Right hindlimb (tissue), 1 donor: ENCODE data around the gene FNDC3B.
"Not testable (repeated sequence)": the region's sequence is repeated elsewhere in the genome, so short reads cannot be mapped to it uniquely, and the experiment has no call there.

Experiments used
- DNase-seq: peaks from one replicate; pipeline ENCODE4 v3.0.0-alpha.2; 2018

FNDC3B gene

GRCh38 chr3:172222478-172223071 lies 183.2 kb downstream of the FNDC3B start:
- DNase-seq, result no peak

DNA sequence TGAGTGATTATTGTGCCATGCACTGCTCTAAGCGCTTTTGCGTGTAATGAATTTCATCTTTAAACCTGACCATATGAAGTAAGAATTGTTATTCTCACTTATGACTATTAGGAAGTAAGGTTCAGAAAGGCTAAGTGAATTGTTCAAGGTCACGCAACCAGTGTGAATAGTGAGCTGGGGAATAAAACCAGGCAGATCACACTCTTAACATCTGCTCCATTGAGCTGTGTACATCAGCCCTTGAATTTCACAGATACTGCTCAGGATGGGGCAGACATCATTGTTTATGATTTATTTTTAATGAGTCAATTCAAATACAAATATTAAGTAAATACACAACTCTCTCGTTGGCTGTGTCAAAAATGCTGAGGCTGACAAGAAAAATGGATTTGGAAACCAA lies 184.5 kb downstream of the FNDC3B start:
- no peak for DNase-seq

DNA sequence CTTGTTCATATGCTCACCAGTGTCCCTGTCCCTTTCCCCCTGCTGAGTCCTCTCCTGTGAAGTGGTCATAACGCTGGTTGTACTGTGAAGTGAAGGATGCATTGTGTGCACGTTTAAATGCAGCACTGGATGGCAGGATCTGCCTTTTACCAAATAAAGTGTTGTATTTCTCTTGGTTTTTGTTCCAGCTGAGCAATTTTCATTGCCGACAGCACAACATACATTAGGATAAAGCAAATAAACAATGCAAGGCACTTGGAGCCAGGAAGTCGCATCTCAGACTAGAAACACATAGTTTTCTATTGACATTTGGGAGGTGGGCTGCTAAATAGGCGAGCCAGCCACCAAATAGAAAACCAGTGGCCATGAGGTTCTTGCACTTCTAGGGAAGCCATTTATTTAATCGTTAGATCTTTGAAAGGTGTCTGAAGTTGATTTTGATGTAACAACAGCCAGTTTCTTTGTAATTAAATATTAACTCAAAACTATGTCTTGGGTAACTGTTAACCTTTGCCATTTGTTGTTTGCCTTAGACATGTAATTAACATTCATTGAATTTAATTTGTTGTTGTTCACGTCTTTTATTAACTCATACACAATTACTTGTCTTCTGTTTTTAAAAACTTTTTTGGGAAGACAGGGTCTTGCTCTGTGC lies 185.3 kb downstream of the FNDC3B start:
- no peak for DNase-seq

GRCh38 chr3:172225215-172225707 lies 185.9 kb downstream of the FNDC3B start:
- DNase-seq, result no peak

- no peak for DNase-seq
These were observed 187.5 kb downstream of the FNDC3B start for GRCh38 chr3:172226831-172227230.

DNA sequence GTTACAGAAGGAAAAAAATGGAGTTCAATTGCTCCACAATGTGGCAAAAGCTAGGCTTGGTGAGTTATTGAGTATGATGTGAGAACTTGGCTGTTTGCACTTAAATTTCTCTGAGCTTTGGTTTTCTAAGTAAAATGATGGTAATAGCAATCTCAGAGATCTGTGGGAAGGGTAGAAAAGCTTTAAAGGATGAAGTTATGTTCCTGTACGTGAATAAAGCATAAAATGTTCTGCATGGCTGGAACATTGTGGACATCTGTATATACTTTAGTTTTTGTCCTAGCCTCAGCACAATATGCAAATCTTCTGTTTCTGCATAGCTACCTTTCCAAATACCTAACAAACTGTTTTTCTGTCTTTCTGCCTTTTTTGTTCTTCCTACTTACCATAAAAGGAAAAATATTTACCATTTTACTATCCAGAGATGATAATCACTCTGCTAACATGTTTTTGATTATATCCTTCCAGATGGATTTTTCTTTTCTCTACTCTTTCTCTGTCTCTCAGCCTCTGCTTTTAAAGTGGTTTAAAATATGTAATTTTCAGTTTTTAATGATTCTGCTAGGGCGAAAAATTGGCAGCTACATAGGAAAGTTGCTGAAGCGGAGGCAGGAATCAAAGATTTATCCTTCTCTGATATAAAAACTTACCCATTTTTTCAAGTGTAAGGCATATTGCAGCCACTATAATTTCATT lies 188.1 kb downstream of the FNDC3B start:
- DNase-seq, result no peak

GRCh38 chr3:172228036-172228415 lies 188.6 kb downstream of the FNDC3B start:
- DNase-seq, result no peak

DNA sequence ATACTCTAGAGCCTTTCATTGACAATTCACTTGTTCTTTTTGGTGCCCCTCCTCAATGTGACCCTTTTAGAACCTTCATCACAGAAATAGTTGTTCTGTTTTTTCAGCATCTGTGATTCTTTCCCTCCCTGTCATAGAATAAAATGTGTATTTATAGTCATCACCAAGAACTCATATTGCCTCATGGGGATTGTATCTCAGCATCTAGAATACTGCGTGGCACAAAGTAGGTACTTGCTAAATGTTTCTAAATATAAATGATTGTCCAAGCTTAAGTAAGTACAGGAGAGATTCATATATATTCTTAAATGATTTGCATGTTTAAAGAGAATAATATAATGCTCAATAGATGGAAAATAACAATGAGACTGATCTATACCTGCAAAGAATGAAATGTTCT lies 190.1 kb downstream of the FNDC3B start:
- no peak for DNase-seq

- no peak for DNase-seq
These were observed 192.0 kb downstream of the FNDC3B start for GRCh38 chr3:172231318-172231901.

GRCh38 chr3:172232579-172233212 lies 193.3 kb downstream of the FNDC3B start:
- DNase-seq, result no peak

DNA sequence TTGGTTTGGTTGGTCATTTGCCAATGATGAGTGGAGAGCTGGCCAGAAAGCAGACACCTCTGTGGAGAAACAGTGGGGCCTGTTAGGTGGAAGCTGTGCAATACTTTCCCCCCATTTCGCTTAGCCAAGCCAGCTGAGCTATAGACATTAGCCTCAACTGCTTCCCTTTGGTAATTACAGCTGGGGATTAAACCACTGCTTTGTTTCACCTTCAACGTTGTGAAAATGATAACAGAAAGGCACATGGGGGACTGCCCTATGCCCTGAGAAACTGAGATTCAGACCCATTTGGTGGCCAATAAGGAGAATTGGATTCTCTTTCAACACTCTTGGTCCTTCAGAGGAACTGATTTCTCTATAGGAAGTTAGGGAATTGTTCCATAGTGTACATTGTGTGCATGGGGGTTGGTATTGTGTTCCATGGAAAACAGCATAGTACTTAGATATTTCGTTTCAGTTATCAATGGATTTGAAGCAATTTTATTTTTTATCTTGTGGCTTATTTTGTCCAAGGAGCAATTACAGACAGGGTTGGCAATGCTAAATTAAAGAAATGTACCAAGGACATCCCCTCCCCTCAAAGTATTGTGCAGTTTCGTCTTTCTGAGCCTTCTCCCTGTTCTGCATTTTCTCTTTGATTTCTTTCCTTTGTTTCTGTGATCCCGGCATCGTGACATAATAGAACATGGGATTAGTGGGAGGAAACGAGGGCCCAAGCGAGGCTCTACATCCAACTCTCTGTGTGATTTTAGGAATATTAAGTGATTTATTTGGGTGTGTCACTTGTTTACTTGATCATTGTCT lies 194.3 kb downstream of the FNDC3B start:
- no peak for DNase-seq

DNA sequence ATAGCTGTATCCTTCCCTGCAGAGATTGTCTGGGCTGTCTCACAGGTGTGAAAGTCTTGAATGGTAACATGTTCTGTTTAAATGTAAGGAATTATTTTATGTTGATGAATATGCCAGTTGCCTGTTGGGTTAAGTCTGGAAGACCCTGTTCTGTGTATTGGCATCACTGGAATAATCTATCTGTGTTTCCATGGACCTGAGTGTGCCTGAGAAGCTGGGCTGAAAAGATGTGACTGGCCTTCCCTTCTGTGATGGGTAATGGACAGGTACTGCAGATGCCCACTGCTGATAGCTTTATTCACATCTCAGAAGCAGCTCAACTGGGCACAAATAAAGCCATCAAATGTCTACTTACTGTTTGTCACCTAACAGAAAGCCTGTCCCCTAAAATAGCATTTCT lies 196.3 kb downstream of the FNDC3B start:
- DNase-seq, result no peak

DNA sequence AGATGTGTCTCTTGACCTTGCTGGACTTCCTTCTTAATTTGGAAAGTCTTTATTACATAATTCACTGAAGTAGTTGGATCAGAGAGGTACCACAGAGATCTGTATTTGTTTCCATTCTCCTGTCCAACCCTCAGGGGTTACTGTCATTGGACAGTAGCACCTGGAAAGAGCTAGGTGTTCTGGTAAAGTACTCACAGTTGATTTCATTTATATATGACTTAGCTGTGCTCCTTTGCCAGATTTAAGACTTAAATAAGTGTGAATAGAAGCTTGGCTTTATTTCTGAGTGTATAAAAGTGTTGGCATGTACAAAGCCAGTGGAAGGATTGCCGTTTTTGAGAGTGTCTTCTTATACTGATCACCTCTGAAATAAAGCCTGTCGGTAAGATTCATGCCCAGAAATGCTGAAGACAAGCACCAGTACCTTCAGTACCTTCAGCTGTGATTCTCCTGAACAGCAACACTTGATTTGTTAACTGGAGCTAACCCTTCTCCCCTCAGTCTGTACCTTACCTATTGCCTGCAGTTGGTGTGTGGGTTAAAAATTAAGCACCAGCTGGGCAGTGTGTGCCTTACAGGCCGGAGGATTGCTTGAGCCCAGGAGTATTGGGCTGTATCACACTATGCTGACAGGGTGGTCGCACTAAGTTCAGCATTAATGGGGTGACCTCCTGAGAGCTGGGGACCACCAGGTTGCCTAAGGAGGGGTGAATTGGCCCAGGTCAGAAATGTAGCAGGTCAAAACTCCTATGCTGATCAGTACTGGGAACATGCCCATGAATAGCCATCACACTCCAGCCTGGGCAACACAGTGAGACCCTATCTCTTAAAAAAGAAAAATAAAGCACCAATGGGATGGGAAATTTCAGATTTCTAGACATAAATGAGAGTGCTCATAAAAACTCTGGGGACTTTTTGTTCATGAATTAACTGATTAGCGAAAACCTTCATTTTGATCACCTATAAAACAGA lies 197.7 kb downstream of the FNDC3B start:
- no peak for DNase-seq

- DNase-seq, result no peak
These were observed 198.8 kb downstream of the FNDC3B start for GRCh38 chr3:172238188-172238587.

- DNase-seq, result no peak
These were observed 199.9 kb downstream of the FNDC3B start for GRCh38 chr3:172239218-172239790.

- no peak for DNase-seq
These were observed 202.0 kb downstream of the FNDC3B start for GRCh38 chr3:172241405-172241804.

GRCh38 chr3:172242471-172242870 lies 203.1 kb downstream of the FNDC3B start:
- not testable (repeated sequence) for DNase-seq

DNA sequence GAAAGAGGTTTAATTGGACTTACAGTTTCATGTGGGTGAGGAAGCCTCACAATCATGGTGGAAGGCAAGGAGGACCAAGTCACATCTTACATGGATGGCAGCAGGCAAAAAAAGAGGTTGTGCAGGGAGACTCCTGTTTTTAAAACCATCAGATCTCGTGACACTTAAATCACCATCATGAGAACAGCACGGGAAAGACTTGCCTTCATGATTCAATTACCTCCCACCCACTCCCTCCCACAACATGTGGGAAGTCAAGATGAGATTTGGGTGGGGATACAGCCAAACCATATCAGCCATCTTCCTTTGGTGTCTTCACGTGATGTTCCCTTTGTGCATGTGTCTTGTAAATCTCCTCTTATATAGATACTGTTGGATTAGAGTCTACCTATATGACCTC lies 204.0 kb downstream of the FNDC3B start:
- DNase-seq, result not testable (repeated sequence)

GRCh38 chr3:172244011-172244410 lies 204.6 kb downstream of the FNDC3B start:
- no peak for DNase-seq

- DNase-seq, result no peak
These were observed 205.9 kb downstream of the FNDC3B start for GRCh38 chr3:172245241-172245640.
